GM19463 (cell line): ENCODE data around the gene C2orf80.
A peak's percentile ranks its signal among the peaks of the same experiment; 100 is the strongest.
"Not testable (repeated sequence)": the region's sequence is repeated elsewhere in the genome, so short reads cannot be mapped to it uniquely, and the experiment has no call there.

Experiments used
- ATAC-seq: cut with Tn5 transposase; IDR thresholded peaks from one replicate; pipeline ENCODE4 v1.9.1; 2021; ENCODE audit warnings: mild to moderate bottlenecking, moderate library complexity; ENCODE audit not compliant: unreplicated experiment

Gene C2orf80

DNA sequence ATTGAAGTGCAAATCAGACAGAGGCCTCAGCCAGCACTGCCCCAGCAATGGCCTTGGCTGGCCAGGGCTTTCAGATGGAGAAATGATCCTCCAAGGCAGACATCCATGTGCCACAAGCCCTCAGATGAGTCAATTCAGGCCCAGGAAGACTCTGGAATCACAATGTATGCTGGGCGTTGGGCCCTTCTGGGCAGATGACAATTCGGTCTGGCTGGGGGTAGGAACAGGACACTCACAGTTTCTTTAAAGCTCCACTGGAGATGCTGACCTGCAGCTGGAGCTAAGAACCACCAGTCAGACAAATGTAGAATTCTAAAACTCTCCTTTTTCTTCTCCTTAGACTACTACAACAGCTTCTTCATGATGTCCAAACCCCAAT, 53.1 kb downstream of the C2orf80 start:
- ATAC-seq = no peak

DNA sequence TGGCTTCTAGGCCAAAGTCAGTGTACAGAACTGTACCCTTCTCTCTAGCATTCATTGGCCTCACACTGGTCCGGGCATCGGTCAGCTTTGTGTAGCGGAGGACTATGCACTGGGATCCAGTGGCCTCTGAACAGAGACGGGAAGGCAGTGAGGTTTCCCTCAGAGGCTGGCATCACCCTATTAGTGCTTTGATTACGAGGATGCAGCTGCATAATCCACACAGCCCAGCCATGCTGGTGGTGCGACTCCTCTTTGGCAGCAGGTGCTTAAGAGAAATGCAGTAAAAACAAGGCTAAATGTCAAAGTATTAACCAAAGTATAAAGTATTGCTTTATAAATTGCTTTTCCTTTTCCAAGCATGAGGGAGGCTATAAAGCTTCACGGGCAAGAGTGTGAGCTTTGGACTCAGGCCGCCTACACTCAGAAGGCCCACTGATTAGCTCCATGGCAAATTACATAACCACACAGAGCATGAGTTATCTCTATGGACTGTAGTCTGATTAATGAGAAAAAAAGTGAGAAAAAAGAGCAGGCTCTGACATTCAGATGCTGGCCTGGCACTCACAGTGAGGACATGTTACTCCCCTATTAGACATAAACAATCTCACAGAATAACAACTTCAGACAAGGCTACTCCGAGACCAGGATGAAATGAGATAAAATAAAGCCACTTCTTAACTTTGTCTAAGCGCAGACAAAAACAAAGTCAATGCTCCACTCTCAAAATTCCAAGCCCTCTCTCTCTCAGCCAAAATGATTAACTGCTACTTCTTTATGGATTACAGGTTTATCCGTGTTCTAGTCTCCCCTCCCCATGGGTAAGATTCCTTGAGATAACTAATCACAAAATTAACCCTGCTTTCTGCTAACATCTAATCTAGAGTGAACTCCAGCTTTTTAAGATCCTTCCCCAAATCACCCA, 53.8 kb downstream of the C2orf80 start:
- no peak for ATAC-seq

DNA sequence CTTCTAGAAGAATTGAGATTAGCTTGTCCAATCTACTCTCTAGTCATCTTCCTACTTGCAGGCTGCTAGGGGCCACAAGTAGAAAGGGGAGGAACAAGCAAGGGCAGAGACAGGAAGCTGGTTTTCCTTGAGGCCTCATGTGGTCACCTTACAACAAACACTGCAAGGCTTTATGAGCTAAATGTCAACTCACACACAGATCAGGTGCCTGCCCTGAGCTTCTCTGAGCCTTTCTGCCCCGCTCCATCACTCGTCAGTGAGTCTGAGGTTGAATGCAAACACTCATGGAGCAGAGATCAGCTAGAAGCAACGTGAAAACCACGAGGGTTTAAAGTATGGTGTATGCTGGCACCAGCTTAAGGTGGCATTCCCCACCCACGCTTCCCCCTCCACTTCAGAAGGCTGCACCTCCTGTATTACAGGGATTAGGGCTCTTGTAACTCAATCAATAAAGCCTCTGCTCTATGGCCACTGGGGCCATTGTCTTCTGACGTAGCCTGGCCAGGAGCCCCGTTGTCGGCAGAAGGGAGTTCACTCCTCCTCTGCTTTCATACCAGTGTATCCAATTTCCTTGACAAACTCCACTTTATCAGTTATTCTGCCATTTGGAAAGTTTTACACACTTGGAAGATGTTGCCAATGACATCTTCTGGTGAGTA, 54.8 kb downstream of the C2orf80 start:
- ATAC-seq = peak; percentile 70

DNA sequence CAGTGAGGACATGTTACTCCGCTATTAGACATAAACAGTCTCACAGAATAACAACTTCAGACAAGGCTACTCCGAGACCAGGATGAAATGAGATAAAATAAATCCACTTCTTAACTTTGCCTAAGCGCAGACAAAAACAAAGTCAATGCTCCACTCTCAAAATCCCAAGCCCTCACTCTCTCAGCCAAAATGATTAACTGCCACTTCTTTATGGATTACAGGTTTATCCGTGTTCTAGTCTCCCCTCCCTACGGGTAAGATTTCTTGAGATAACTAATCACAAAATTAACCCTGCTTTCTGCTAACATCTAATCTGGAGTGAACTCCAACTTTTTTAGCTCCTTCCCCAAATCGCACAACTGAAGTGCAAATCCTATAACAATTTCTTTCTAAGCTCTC, 59.1 kb downstream of the C2orf80 start:
- no peak for ATAC-seq

DNA sequence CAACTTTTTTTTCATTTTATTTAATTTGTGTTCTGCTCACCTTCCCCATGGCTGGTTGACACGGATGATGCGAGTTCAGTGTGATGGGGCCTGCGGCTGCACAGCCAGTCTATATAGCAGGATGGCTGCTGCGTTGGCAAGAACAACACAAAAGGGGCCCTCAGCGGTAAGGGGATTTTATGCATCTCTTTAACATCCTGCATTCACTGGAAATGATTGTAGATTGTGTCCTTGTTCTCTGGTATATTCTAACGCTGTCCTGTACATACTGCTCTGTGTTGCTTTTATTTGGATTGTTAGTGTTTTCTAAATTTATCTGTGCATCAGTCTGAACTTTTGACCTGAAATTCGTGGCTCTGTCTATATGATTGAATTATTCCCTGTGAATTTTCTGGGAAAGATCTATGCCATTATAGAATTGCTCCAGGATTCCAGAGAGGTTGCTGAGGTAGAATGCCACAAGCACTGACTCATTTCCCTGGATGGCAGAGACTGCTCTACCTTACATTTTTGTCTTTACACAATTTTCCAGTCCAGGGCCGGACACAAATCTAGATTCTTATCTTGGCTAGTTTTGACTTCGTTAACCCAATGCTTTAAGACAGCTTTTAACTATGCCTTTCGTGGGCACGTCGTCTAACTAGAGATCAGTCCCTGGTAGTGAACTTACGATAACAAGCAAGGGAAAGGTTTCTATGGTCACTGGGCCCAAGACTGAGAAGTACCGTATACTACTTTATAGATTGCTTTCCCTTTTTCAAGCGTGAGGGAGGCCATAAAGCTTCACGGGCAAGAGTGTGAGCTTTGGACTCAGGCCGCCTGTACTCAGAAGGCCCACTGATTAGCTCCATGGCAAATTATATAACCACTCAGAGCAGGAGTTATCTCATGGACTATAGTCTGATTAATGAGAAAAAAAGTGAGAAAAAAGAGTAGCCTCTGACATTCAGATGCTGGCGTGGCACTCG, 59.8 kb downstream of the C2orf80 start, which contains the start of gene CRYGC:
CRYGC (minus strand) TSS at position 85 of the 968 bp plus-strand sequence; CDS start at position 49, 36 bp downstream.
- no peak for ATAC-seq

DNA sequence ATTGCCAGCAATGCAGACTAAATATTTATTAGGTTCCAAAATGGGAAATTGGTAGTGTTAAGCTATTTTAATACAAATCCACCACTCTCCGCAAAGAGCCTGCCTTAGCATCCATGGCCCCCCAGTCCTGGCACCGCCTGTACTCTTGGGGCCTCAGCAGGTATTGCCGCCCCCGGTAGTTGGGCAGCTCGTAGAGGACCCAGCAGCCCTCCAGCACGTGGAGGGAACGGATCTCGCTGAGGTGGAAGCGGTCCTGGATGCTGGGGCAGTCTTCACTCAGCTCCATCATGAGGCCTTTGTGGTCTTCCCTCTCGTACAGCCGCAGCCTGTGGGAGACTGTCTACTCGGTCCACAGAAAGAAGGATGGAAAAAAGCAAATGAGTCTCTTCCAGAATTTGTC, 61.7 kb downstream of the C2orf80 start:
- ATAC-seq = no peak

DNA sequence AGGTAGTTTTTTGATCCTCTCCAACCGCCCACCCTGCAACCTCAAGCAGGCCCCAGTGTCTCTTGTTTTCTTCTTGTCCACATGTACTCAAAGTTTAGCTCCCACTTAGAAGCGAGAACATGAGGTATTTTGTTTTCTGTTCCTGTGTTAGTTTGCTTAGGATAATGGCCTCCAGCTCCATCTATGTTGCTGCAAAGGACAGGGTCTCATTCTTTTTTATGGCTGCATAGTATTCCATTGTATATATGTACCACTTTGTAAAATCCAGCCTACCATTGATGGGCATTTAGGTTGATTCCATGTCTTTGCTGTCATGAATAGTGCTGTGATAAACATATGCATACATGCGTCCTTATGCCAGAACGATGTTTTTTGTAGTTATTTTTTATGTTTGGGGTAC, 62.7 kb downstream of the C2orf80 start:
- no peak for ATAC-seq

DNA sequence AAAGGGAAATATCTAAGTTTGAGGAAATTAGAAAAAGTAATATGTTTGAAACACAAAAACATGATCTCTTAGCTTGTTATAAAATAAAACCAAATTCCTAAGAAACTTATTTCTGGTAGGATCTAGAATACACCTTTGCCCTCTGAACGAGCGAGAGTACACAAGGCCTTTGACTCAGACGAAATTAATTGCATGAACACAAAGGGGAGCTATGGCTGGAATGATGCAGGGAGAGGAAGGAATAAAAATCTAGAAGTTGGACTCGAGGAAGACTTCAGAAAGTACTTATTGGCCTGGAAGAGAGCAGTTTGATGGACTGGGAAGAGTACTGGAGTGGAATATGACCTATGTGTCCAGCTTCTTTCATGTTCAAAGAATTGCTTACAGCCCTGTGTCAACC, 64.6 kb downstream of the C2orf80 start:
- no peak for ATAC-seq

DNA sequence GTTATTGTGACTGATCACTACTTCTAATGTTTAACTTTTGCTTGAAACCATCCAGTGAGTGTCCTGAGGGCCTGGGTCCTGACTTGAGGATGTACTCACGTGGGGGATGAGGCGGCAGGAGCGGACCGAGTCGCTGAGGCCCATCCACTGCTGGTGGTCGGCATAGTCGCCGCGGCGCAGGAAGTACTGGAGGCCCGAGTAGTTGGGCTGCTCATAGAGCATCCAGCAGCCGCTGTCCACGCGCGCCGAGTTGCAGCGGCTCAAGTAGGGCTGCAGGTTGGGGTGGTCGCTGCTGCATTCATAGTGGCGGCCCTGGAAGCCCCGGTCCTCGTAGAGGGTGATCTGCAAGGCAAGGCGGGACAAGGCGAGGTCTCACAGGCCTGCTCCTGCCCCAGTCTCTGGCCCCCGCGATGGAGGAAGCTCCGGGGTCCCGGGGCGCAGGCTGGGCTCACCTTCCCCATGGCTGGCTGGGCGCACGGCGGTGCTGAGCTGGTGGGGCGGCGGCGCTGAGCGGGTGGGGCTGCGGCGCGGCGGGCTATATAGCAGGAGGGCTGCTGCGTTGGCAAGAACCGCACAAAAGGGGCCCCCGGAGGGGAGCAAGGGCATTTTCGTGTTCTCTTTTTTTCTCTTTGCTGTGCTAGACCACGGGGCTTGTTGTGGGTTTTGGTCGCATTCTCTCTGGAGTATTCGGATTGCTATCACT, 65.7 kb downstream of the C2orf80 start, which contains the start of gene CRYGD:
CRYGD (minus strand) TSS at position 512 of the 703 bp plus-strand sequence; CDS start at position 461, 51 bp downstream.
- ATAC-seq = not testable (repeated sequence)

DNA sequence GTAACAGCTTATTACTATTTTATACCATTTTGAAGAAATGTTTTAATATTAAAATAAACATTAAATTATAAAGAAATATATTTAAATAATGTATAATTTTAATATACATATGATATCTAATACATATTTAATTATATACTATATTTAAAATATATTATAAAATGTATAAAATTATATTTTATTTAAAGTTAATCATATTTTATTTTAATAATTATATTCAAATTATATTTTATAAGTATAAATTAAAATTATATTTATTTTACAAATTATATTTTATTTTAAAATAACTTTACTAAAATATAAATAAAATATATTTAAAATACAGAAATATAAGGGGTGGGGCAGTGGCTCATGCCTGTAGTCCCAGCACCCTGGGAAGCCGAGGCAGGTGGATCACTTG, 67.6 kb downstream of the C2orf80 start:
- ATAC-seq = no peak

DNA sequence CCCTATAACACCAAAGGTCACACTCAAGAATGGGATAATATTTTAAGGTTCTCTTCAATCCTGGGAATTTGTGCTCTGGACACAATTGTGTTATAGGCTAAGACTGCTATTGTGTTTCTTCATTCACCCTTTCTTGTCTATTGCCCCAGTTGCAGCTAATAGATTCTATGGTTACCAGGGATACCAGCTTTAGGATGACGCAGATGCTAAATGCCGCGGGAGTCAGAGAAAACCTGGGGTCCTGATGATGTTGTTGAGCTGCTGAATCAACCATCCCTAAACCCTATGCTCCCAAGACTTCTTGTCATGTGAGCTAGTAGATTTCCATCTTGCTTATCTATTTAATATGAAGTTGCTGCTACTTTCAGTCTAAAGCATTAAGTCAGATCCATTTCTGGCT, 70.9 kb downstream of the C2orf80 start:
- no peak for ATAC-seq

DNA sequence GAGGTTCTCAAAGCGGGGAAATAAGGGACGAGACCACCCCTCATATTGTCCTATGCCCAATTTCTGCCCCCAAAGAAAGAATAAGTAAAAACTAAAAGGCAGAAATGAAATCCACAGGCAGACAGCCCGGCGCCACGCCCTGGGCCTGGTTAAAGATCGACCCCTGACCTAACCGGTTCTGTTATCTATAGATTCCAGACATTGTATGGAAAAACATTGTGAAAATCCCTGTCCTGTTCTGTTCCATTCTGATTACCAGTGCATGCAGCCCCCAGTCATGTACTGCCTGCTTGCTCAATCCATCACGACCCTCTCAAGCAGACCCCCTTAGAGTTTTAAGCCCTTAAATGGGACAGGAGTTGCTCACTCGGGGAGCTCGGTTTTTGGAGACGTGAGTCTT, 72.4 kb downstream of the C2orf80 start:
- ATAC-seq = not testable (repeated sequence)
